UCSD-AML1 (cell line): ENCODE data around the gene FN3KRP.

Experiments
- DNase-seq: peaks from one replicate; lab custom pipeline; 2025; ENCODE audit not compliant: unreplicated experiment; lab: John Stamatoyannopoulos, UW

FN3KRP gene

GRCh38 chr17:82705756-82706155 lies 10.8 kb upstream of the FN3KRP start:
- DNase-seq: no peak

GRCh38 chr17:82709024-82709675 lies 7.4 kb upstream of the FN3KRP start:
- DNase-seq: no peak

- DNase-seq: no peak
Observed at GRCh38 chr17:82709676-82710498, 6.6 kb upstream of the FN3KRP start.

GRCh38 chr17:82710499-82711232 lies 5.8 kb upstream of the FN3KRP start:
- no peak for DNase-seq

GRCh38 chr17:82713071-82713723 lies 3.3 kb upstream of the FN3KRP start:
- peak; percentile 24 for DNase-seq

- no peak for DNase-seq
Observed at GRCh38 chr17:82718986-82719685, 2.6 kb downstream of the FN3KRP start.

GRCh38 chr17:82720204-82720603 lies 3.7 kb downstream of the FN3KRP start:
- no peak for DNase-seq

GRCh38 chr17:82722341-82723013 lies 6.0 kb downstream of the FN3KRP start:
- no peak for DNase-seq

GRCh38 chr17:82723169-82723807 lies 6.8 kb downstream of the FN3KRP start:
- DNase-seq: no peak

GRCh38 chr17:82726427-82726826 lies 9.9 kb downstream of the FN3KRP start:
- DNase-seq: no peak

- no peak for DNase-seq
Observed at GRCh38 chr17:82729479-82730260, 13.2 kb downstream of the FN3KRP start.

GRCh38 chr17:82732118-82732743 lies 15.7 kb downstream of the FN3KRP start:
- DNase-seq: no peak

- DNase-seq: no peak
Observed at GRCh38 chr17:82734987-82735866, 18.7 kb downstream of the FN3KRP start, which contains the start of gene FN3K. Gene FN3K (plus strand): TSS chr17:82735615. CDS start chr17:82735637, 22 bp downstream.

- DNase-seq: no peak
Observed at GRCh38 chr17:82736511-82737185, 20.1 kb downstream of the FN3KRP start.

GRCh38 chr17:82737967-82738877 lies 21.7 kb downstream of the FN3KRP start:
- no peak for DNase-seq
